Tibial nerve (tissue), 4 donors: ENCODE measurements around the gene UTS2R.

ENCODE experiments used
- EP300 ChIP-seq, 2 donors: sonication (generic); formaldehyde crosslinking; IDR thresholded peaks; one replicate each; pipeline ENCODE4 v1.6.1; 2017; ENCODE audit warnings: antibody characterized with exemption in 2 of 2, mild to moderate bottlenecking in 1 of 2
- TF ChIP-seq, protein P1 (sequence below), 5 experiments: fragments of 200-600 bp in 3 of 5; fragments of 450-650 bp in 2 of 5; sonication (generic) in 3 of 5; IDR thresholded peaks; one replicate each; pipeline ENCODE4 v1.5.1; 2016 to 2019; ENCODE audit warnings: antibody characterized with exemption in 5 of 5, mild to moderate bottlenecking in 3 of 5, moderate library complexity in 2 of 5

DNA sequence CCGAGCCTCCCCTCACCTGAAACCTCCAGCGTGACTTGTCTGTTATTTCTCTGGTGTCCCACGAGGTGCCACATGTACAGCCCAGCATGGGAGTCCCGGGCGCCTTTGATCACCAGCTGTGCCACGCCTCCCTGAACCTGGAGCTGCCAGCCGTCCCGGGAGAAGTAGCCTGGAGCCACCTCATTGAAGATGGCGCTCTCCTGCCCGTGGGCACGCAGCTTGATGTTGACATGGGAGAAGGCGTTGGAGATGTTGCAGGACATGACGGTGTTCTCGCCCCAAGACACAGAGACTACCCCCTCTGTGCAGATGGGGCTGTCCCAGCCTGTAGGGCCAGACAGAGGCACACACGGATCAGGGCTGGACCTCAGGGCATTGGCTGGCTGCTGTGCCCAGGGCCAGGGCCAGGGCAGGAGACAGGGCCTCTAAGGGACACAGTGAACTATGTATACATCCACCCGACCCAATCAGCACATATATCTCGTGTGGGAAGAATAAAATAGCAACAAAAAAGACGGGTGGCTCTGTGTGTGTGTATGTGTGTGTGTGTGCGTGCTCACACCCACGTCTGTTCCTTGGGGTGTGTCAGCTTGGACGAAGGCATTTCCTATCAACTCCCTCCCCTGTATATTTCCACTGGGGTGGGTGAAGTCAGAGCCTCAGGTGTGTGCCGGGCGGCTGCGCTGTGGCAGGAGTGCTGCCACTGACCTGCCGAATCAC is 46.8 kb upstream of the UTS2R start:
- TF ChIP-seq EP300 (IDR thresholded peaks at IDR 0.05): no peak
- TF ChIP-seq, protein P1, sequence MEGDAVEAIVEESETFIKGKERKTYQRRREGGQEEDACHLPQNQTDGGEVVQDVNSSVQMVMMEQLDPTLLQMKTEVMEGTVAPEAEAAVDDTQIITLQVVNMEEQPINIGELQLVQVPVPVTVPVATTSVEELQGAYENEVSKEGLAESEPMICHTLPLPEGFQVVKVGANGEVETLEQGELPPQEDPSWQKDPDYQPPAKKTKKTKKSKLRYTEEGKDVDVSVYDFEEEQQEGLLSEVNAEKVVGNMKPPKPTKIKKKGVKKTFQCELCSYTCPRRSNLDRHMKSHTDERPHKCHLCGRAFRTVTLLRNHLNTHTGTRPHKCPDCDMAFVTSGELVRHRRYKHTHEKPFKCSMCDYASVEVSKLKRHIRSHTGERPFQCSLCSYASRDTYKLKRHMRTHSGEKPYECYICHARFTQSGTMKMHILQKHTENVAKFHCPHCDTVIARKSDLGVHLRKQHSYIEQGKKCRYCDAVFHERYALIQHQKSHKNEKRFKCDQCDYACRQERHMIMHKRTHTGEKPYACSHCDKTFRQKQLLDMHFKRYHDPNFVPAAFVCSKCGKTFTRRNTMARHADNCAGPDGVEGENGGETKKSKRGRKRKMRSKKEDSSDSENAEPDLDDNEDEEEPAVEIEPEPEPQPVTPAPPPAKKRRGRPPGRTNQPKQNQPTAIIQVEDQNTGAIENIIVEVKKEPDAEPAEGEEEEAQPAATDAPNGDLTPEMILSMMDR (IDR thresholded peaks at IDR 0.05): no peak
